HT1080 (cell line): ENCODE measurements around the gene KRTAP6-1. TPM values are rescaled to one million over a fixed set of nuclear protein-coding genes. Genes with fewer than 3 reads are reported as not detected.

Source experiments
- DNase-seq: peaks from one replicate; pipeline ENCODE4 v3.0.0-alpha.2; 2015; ENCODE audit warnings: low read depth
- polyA plus RNA-seq, 2 experiments: library from polyadenylated mRNA; depleted of rRNA; stranded (reverse); fragments of >200 nt; gene quantifications; 2 replicates each; pipeline ENCODE4 v1.2.3, GENCODE V29; 2015
- total RNA-seq: library from RNA; depleted of rRNA; stranded (reverse); fragments of >200 nt; shearing (Covaris generic); gene quantifications from 2 replicates; pipeline ENCODE4 v1.2.3, GENCODE V29; 2014; rRNA removed

KRTAP6-1 gene
- not detected in 2 replicates for total RNA-seq
- polyA plus RNA-seq (2015; cell fraction: cytosol; rRNA removed), result not detected in 2 replicates
- polyA plus RNA-seq (2015; cell fraction: nucleus; rRNA removed), result not detected in 2 replicates

DNA sequence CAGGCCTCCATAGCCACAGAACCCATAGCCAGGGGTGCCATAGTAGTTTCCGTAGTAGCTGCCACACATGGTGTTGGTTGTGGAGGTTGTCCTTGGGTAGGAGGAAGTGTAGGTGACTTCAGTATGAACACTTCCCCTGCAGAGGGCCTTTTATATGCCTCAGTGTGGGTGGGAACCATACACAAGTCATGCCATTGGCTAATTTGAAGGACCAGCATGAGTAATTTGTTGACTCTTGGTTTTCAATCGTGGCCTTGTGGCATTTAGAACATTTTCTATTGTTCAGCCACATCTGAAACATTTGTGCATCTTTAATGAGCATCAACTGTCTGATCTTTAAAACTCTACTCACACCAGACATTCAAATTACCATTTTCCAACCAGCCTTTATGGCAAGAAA lies at the start of gene KRTAP6-1:
Gene KRTAP6-1, minus strand, starts transcription at position 95 of the 400 bp plus-strand sequence. Its CDS starts 26 bp downstream, at position 69.
- DNase-seq, result peak; percentile 11

GRCh38 chr21:30652891-30653290 lies 39.2 kb upstream of the KRTAP6-1 start:
- DNase-seq, result no peak

- DNase-seq, result no peak
These were observed 33.2 kb upstream of the KRTAP6-1 start for GRCh38 chr21:30646904-30647414.

GRCh38 chr21:30642564-30642963 lies 28.8 kb upstream of the KRTAP6-1 start, which contains the start of gene KRTAP20-3:
TSS of gene KRTAP20-3 (plus strand) at chr21:30642864.
- DNase-seq, result no peak

DNA sequence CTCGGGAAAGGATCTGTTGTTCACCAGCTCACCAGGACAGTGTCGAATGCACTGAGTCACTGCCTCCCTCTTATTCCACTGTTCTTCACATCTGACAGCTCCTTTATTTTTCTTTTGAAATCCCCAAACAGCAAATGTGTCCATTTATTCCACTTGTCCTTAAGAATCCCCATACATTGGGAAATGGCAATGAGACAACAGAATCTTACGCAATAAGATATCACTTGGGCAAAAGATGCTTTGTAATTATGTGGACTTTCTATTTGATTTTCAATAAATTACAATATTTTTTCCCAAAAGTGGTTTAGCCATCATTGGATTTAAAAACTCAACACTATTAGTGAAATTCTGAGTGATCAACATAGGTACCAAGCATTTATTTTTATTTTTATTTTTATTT lies 25.0 kb upstream of the KRTAP6-1 start:
- no peak for DNase-seq

DNA sequence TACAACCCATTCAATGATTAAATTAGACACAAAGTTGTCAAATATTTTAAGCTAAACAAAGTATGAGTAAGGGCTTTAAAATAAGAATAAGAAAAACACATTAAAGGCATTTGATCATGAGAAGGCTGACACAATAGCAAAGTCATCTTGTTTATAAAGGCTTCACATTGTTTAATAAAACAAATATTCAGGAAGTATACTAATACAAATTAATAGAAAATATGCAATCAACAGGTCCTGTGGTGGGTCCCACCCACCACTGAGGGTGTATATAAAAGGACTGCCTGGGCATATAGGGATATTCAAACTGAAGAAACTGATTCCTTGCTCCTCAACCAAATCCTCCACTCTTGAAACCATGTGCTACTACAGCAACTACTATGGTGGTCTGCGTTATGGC lies 21.2 kb upstream of the KRTAP6-1 start, which contains the start of gene KRTAP20-2:
Gene KRTAP20-2, plus strand, starts transcription at position 301 of the 400 bp plus-strand sequence. Its CDS starts 58 bp downstream, at position 359.
- no peak for DNase-seq

GRCh38 chr21:30629200-30629599 lies 15.5 kb upstream of the KRTAP6-1 start:
- DNase-seq, result no peak

DNA sequence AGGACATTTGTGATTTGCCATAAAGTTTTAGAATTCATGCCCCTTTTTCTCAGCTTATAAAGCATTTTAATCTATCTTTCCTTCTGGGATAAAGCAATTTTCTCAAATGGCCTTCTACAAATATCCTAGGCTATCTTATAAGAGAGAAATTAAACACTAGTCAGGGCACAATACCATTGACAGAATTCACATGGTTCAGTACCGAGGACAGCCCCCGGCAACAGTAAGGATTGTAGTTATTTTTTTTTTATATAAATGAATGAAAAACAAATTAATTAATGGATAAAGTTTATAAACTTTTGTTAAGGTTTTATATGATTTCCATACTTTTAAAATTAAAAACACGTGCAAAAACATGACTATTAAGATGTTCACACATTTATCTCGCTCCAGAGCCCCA lies 14.4 kb upstream of the KRTAP6-1 start:
- DNase-seq, result no peak

DNA sequence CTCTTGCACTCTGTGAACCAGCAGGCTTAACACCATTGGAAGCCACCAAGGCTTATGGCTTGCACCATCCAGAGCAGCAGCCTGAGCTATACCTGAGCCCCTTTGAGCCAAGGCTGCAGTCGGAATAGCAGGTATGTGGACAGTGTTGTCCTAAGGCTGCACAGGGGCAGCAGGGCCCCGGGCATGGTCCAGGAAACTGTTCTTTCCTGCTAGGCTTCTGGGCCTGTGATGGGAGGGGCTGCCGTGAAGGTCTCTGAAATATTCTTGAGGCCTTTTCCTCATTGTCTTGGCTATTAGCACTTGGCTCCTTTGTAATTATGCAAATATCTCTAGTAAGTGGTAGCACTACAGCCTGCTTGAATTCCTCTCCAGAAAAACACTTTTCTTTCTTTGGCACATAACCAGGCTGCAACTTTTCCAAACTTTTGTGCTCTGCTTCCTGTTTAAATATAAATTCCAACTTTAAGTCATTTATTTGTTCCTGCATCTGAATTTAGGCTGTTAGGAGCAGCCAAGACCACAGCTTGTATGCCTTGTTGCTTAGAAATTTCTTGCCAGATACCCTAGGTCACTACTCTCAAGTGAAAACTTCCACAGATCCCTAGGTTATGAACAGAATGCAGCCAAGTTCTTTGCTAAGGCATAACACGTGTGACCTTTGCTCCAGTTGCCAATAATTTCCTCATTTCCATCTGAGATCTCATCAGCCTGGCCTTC lies 11.9 kb upstream of the KRTAP6-1 start:
- DNase-seq, result no peak

GRCh38 chr21:30623362-30623761 lies 9.6 kb upstream of the KRTAP6-1 start:
- no peak for DNase-seq

- DNase-seq, result no peak
These were observed 6.8 kb upstream of the KRTAP6-1 start, which contains the start of gene KRTAP20-4 for GRCh38 chr21:30620522-30620921. TSS of gene KRTAP20-4 (plus strand) at chr21:30620627.

DNA sequence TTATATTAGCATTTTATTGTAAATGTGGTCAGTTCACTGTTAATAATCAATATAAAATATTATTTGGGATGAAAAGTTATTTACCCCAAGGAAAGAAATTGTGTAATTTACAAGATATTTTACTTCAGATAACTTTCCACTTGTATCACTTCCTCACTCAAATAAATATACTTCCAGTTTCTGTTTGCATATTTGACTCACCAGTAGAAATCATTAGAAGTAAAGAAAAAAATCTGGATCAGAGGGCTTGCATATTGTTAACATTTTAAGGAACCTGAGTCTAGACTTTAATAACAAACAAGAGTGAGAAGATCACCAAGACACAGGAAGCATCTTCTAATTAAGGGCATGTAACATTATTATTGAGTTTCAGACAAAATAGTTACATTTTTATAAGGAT lies 6.3 kb upstream of the KRTAP6-1 start:
- DNase-seq, result no peak

DNA sequence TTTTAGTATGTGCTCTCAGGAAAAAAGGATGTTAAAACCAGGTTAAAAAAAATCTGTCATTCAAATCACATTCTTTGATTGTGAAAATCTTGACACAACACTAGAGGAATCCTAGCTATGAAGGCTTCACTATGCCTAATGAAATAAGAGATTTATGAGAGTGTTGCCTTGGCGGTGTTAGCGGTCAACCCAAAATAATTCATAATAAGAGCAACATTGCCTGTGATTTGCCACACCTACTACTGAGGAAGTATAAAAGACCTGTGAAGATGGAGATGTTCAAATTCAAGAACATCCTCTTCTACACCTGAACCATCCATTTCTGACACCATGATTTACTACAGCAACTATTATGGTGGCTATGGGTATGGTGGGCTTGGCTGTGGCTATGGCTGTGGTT lies 2.4 kb upstream of the KRTAP6-1 start, which contains the start of gene KRTAP20-1:
Gene KRTAP20-1, plus strand, starts transcription at position 301 of the 400 bp plus-strand sequence. Its CDS starts 30 bp downstream, at position 331.
- no peak for DNase-seq

GRCh38 chr21:30615199-30615598 lies 1.5 kb upstream of the KRTAP6-1 start:
- no peak for DNase-seq

GRCh38 chr21:30612132-30612531 lies 1.6 kb downstream of the KRTAP6-1 start:
- no peak for DNase-seq

DNA sequence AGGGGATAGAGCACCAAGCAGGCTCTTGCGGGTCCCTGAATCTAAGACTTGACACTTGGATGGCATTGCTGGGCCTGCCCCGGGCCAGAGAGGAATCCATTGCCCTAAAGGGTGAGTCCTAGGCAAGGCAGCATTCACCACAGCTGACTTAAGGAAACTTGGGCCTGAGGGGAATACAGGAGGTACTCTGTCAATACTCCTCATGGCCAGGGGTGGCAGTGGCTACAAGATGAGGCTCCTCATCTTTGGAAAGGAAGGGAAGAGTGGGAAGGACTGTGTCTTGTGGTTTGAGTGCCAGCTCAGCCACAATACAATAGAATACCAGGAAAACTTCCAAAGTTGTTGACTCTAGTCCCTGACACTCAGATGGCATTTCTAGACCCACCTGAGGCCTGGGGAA lies 7.8 kb downstream of the KRTAP6-1 start:
- peak; percentile 43 for DNase-seq

- DNase-seq, result no peak
These were observed 12.9 kb downstream of the KRTAP6-1 start, which contains the start of gene KRTAP22-1 for GRCh38 chr21:30600787-30601186. TSS of gene KRTAP22-1 (plus strand) at chr21:30601087.

DNA sequence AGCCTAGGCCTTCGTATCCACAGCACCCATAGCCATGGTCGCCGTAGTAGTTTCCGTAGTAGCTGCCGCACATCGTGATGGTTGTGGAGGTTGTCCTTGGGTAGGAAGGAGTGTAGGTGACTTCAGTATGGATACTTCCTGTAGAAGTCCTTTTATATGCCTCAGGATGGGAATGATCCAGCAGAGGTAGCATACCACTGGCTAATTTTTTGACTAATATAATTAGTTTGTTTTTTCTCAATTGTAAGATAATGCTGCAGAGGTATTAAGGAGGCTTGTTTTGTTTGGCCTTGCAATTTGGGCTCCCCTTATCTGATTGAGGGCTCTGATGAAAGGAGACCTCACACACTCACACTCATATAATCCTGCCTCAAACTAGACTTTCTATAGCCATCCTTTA lies 14.9 kb downstream of the KRTAP6-1 start, which contains the start of gene KRTAP6-2:
Gene KRTAP6-2, minus strand, starts transcription at position 101 of the 400 bp plus-strand sequence. Its CDS starts 28 bp downstream, at position 73.
- no peak for DNase-seq

DNA sequence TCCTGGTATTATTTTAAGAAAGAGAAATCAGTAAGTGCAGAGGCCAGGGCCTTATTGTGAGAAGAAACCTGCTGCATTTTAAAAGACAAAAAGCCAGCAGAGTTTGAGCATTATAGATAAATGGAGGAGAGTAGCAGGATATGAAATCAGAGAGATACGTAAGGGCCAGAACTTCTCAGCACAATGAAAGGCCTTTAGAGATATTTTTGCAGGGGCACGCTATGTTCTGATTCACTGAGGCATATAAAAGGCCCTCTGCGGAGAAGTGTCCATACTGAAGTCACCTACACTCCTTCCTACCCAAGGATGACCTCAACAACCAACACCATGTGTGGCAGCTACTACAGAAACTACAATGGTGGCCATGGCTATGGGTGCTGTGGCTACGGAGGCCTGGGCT lies 21.6 kb downstream of the KRTAP6-1 start, which contains the start of gene KRTAP6-3:
Gene KRTAP6-3, plus strand, starts transcription at position 301 of the 400 bp plus-strand sequence. Its CDS starts 6 bp downstream, at position 307.
- no peak for DNase-seq

DNA sequence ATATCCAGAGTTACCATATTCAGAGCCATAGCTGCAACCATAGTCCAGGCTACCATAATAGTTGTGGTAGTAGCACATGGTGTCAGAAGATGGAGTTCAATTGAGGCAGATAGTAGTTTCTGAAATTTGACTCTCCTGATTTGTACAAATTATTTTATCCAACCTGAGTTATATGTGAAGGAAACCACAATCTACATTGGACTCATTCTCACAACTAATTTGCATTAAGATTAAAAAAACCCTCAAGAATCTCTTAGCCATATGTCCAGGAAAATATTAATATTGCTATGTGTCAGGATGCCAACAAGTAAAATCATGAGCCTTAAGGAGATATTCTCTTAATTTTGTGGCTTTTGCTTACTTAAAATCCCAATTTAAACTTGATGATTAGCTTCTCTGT lies 23.4 kb downstream of the KRTAP6-1 start, which contains the start of gene KRTAP22-2:
Gene KRTAP22-2, minus strand, starts transcription at position 101 of the 400 bp plus-strand sequence.
- no peak for DNase-seq

DNA sequence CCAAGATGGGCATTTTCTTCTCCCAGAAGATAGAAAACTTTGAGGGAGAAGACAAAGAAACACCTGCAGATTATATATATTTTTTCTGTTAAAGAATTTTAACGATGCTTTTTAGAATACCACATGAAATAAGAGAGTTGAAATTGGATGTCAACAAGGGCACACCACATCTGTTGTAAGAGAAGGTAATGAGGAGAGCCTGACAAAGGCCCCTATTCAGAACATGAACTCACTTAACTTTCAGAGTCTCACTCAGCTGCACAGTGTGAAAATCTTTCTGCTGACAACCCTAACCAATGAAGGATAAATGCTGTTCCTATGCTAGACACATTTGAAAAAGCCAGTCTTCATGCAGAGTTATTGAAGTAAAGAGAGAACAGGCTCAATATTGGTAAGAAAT lies 30.9 kb downstream of the KRTAP6-1 start:
- no peak for DNase-seq

DNA sequence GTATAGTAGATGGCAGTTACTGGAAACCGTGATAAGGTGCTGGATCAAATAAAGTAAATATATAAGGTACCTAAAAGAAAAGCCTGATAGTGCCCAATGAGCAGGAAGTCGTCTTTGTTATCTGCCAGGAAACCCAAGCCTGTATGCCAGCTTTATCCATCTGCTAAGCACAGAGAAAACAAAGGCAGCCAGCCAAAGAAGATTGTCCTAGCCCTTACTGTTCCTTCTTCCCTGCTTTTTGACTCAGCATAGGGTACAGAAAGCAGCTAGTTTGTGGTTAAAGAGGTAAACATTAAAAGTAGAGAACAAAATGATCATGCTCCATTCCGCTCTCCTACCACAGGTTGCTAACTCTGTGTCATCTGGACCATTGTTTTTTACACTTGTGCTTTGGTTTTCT lies 33.6 kb downstream of the KRTAP6-1 start:
- no peak for DNase-seq
